Skeletal muscle satellite cell (primary cell): ENCODE results near the gene SLC39A3.
A peak's percentile ranks its signal among the peaks of the same experiment; 100 is the strongest.

Experiments
- H3K27me3 ChIP-seq: 2 replicates; pipeline ENCODE4 v1.7.0; 2013; ENCODE audit warnings: low read length; ENCODE audit not compliant: control insufficient read depth, insufficient read depth
- H3K36me3 ChIP-seq: 2 replicates; pipeline ENCODE4 v1.7.0; 2013; ENCODE audit warnings: mild to moderate bottlenecking, control low read depth, low read length; ENCODE audit not compliant: insufficient read depth
- H3K4me1 ChIP-seq: 2 replicates; pipeline ENCODE4 v1.7.0; 2013; ENCODE audit warnings: low read length; ENCODE audit not compliant: control insufficient read depth, insufficient read depth
- H3K4me2 ChIP-seq: 2 replicates; pipeline ENCODE4 v1.7.0; 2013; ENCODE audit warnings: mild to moderate bottlenecking, low read length
- H3K4me3 ChIP-seq: 2 replicates; pipeline ENCODE4 v1.7.0; 2013; ENCODE audit warnings: low read length
- H3K9ac ChIP-seq: 2 replicates; pipeline ENCODE4 v1.7.0; 2013; ENCODE audit warnings: mild to moderate bottlenecking, low read depth, low read length, moderate library complexity
- H3K9me3 ChIP-seq: replicated peaks from 2 replicates; pipeline ENCODE4 v1.7.0; 2013; ENCODE audit warnings: mild to moderate bottlenecking, control low read depth, low read length

The SLC39A3 gene

DNA sequence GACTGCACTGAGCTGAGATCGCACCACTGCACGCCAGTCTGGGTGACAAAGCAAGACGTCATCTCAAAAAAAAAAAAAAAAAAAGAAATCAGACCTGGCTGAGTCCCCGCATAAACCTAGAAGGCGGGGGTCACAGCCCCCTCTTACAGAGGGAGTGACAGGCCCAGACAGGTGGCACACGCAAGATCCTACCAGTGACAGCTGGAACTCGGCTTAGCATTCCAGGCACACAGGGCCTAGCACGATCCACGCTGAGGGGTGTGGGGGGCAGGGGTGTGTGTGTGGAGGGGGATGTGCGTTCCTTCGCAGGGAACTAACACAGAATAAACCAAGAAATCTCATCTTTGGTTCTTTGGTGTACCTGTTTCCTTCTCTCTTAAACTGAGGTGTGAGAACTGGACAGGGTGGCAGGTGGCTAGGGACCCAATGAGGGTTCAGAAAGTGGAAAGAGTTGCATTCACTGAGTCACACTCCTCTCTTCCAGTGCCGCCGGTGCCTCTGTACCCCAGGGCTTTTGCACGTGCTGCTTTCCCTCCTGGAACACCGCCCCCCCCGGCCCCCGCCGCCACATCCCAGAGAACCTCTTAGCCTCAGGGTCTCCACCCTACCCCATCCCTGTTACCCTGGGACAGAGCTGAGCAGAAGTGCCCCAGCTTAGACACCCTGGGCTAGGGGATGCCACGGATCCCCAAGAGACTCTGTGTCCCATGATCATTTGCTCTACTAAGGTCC lies 38.3 kb upstream of the SLC39A3 start:
- H3K4me3 ChIP-seq = no peak overlapping the region
- H3K27me3 ChIP-seq = no peaks in the 10 kb centered on the region
- H3K4me2 ChIP-seq = peak overlapping the region; percentile 28
- peaks cover 45% of the 10 kb centered on the region for H3K4me1 ChIP-seq
- H3K9ac ChIP-seq = no peak overlapping the region
- peaks cover 3% of the 10 kb centered on the region for H3K36me3 ChIP-seq
- no peaks in the 10 kb centered on the region for H3K9me3 ChIP-seq

DNA sequence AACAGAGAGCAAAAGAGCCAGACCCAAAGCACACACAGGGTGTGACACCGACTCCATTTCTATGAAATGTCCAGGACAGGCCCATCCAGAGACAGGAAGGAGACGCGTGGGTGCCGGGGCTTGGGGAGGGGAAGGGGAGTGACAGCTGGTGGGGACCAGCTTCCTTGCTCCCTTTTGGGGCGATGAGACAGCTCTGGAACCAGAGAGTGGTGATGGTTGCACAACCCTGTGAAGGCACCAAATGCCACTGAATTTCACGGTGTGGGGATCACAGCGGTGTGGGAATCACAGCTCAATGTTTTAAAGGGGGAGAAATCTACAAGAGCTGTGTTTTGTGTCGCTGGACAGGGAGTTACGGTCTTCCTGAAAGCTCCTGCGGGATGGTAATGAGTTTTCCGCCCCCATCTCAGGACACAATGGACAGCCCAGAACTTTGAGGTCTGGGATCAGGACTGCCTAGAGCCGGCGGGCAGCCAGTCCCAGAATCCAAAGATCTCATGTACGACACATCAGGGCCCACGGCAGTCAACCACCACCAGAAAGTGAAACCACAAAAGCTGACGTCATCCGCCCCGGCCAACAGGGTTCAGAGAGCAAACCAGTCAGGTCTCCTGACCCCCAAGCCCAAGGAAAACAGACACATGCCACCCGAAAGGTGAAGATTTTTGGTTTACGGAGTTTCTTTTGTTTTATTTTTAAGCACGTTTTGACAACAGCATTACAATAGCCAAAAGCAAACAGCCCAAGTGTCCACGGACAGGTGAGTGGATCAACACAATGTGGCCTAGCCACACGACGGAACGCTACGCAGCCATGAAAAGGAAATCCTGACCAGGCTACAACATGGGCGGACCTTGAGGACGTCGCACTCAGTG lies 36.0 kb upstream of the SLC39A3 start:
- peak overlapping the region; percentile 79 for H3K9ac ChIP-seq
- H3K4me1 ChIP-seq = peaks cover 46% of the 10 kb centered on the region
- H3K4me3 ChIP-seq = peak overlapping the region; percentile 39
- peaks cover 3% of the 10 kb centered on the region for H3K36me3 ChIP-seq
- H3K9me3 ChIP-seq = no peaks in the 10 kb centered on the region
- H3K4me2 ChIP-seq = peak overlapping the region; percentile 88
- H3K27me3 ChIP-seq = no peaks in the 10 kb centered on the region

DNA sequence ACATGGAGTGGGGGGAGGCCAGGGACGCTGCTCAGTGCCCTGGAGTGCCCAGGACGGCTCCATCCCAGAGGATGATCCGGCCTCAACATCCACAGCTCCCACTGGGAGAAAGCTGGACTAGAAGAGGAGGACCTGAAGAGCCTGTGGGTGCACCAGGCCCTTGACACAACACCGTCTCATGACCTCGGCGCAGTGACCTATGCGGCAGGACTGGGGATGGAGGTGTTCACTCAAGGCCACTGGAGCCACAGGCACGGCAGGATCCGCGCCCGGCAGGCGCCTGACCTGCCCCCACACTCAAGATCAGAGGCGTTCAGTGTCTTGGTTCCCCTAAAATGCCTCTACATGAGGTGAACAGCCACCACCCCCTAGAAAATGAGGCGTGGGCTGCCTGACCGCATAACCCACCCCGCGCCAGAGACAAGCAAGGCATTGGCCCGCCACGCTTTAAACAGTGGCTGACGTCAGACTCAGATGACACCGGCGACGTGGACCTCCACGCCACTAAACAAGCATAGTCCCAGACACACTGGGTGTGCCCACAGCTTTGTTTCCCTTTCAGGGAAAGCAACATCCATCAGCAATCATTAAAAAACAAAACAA lies 35.2 kb upstream of the SLC39A3 start:
- Histone ChIP-seq H3K36me3 (peaks cover 7% of the 10 kb centered on the region), H3K27me3 (no peaks in the 10 kb centered on the region), H3K9me3 (no peaks in the 10 kb centered on the region), H3K9ac (peak overlapping the region; percentile 79), H3K4me1 (peaks cover 54% of the 10 kb centered on the region), H3K4me2 (peak overlapping the region; percentile 88), H3K4me3 (peak overlapping the region; percentile 39)

DNA sequence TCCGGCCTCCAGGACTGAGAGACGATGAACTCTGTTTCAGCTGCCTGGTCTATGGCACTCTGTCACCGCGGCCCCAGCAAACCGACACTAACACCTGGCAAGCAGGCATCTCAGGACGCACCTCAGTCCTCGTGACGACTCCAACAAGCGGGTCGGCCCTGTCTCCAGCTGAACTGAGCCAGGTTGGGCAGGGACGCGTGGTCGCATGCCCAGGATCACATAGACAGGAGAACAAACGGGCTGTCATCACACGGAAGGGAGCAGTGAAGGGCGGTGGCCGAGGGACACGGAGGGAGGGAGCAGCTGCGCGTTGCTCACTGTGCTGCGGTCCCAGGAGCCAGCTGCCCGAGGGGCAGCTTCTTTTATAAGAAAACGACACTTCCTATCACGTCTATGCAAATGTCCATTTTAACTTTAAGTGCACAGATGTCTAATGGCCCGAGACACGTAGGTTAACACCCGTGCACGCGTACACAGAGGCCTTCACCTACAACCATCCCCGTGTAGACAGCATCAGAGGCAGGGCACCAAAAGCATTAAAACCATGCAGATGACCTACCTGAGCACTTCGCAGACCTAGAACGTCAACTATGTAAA lies 34.4 kb upstream of the SLC39A3 start:
- Histone ChIP-seq H3K9ac (no peak overlapping the region), H3K27me3 (no peaks in the 10 kb centered on the region), H3K36me3 (peaks cover 7% of the 10 kb centered on the region), H3K4me2 (peak overlapping the region; percentile 88), H3K4me3 (no peak overlapping the region), H3K9me3 (no peaks in the 10 kb centered on the region), H3K4me1 (peaks cover 53% of the 10 kb centered on the region)

DNA sequence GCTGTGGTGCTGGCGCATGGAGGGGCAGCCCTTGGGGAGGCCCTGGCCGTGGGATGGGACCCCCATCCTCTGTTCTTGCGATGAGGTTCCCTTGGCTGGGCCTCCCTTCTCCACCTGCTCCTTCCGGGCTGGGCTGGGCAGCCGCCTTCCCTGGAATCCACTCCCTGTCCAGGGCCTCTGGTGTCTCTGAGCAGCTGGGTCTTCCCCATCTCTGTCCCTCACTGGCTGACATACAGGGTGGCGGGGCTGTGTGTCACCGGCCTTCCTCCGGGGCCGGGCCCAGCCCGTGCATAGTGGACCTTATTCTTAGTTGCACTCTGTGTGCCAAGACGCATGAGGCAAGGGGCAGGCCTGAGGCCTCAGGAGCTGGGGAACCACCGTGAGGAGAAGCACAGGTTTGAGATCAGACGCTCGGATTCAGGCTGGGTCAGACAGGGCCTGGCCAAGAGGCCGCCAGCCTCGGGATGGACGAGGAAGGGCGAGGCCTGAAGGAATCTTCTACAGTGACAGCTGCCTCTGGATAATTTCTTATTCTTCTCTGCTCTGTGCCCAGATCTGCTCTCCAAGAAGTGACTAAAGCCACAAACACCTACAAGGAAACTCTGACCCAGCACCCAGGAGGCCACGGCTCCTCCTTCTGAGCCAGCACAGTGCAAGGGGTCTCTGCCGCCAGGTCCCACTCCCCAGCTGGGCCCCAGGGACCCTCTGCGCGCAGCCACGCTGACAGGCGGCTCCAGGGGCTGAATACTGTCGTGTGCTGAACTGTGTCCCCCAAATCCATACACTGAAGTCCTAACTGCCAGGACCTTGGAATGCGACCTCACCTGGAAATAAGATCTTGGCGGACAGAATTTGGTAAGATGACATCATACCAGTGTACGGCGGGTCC lies 32.2 kb upstream of the SLC39A3 start:
- H3K36me3 ChIP-seq = peaks cover 18% of the 10 kb centered on the region
- H3K9me3 ChIP-seq = no peaks in the 10 kb centered on the region
- H3K4me2 ChIP-seq = peak overlapping the region; percentile 5
- H3K9ac ChIP-seq = peak overlapping the region; percentile 16
- H3K27me3 ChIP-seq = no peaks in the 10 kb centered on the region
- peaks cover 49% of the 10 kb centered on the region for H3K4me1 ChIP-seq
- no peak overlapping the region for H3K4me3 ChIP-seq

DNA sequence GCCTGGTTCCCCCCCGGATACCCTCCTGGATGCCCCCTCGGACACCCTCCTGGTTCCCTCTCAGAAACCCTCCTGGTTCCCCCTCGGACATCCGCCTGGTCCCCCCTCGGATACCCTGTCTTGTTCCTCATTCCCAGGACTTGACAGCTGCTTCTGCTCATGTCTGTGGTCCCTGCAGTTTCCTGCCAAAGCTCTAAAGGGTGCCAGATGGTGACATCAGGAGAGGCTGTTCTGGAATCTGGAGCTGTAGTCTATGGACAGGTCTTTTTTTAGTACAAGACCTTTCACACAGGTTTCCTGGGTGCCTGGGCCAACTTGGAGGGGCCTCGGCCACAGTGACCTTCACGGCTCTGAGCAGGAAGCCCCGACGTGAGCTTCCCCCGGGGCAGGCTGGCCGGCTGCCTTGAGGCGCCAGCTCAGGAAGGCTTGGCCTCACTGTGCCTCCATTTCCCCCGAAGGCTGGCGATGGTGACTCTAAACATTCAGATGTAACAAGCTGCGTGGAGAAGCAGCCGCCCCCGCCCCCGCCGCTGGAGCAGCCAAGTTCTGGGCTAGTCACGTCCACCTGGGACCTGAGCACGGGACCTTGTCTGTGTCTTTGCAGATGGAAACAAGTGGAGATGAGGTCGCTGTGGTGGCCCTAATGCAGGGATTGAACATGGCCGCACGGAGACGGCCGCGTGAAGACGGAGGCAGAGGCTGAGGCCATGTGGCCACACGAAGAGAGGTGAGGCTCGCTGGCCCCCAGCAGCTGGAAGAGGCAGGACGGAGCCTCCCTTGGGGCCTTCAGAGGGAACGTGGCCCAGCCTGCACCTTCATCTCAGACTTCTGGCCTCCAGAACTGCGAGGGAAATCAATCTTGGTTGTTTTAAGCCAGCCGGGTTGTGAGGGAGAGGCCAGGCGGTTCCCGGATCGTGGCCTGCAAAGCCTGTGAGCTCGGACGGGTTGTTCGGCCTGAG lies 30.5 kb upstream of the SLC39A3 start:
- H3K4me1 ChIP-seq = peaks cover 38% of the 10 kb centered on the region
- no peak overlapping the region for H3K9ac ChIP-seq
- no peaks in the 10 kb centered on the region for H3K9me3 ChIP-seq
- H3K4me2 ChIP-seq = peak overlapping the region; percentile 3
- H3K4me3 ChIP-seq = no peak overlapping the region
- no peaks in the 10 kb centered on the region for H3K27me3 ChIP-seq
- peaks cover 34% of the 10 kb centered on the region for H3K36me3 ChIP-seq

DNA sequence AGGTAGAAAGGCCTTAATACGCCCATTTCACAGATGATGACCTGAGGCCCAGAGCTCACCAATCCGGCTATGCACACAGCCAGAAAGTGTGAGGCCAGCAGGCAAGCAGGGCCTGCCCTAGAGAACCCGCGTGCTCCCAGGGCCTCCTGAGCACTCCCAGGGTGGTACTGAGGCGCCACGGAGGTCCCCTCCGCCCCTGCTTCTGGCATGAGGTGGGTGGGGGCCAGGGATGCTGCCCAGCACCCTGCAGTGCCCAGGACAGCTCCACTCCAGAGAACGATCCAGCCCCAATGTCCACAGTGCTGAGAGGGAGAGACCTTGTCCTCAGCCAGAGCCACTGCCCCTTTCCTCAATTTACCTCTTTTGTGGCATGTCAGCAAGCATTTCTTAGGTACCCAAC lies 29.4 kb upstream of the SLC39A3 start:
- Histone ChIP-seq H3K36me3 (peaks cover 44% of the 10 kb centered on the region), H3K4me3 (no peak overlapping the region), H3K9me3 (no peaks in the 10 kb centered on the region), H3K27me3 (no peaks in the 10 kb centered on the region), H3K4me2 (no peak overlapping the region), H3K9ac (no peak overlapping the region), H3K4me1 (peaks cover 27% of the 10 kb centered on the region)

DNA sequence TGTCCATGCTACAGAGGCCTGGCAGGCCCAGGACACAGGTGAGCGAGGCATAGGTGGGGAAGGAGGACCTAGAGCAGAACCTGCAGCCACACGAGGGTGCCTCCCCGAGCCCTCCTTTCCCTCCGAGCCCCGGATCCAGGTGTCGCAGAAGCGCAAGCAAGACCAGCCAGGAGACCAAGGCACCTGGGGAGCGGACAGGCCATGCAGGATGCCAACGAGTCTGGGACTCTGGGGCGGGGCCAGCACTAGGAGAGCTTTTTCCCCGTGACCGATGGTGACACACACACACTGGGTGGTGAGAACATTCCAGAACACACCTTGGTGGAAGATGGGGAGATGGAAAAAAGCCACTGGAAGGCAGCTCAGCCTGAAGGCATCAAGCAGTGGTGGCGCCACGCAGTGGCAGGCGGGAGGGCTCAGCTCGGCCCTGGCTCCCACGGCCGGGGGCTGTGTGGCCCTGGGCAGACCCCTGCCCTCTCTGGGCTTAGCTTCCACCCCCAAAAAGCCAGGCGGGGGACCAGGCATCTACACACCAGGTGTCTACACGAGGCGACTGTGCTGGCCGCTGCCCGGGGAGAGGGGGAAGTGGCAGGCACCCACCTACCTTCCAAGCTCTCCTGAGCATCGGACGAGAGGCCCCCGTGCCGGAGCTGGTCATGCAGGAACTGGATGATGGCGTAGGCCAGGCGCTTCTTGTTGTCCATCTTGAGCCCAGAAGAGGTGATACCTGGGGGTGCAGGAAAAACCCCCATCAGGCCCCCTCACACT lies 28.7 kb upstream of the SLC39A3 start:
- H3K9me3 ChIP-seq = no peaks in the 10 kb centered on the region
- peaks cover 51% of the 10 kb centered on the region for H3K36me3 ChIP-seq
- no peak overlapping the region for H3K4me2 ChIP-seq
- no peak overlapping the region for H3K4me3 ChIP-seq
- peaks cover 24% of the 10 kb centered on the region for H3K4me1 ChIP-seq
- no peaks in the 10 kb centered on the region for H3K27me3 ChIP-seq
- no peak overlapping the region for H3K9ac ChIP-seq

DNA sequence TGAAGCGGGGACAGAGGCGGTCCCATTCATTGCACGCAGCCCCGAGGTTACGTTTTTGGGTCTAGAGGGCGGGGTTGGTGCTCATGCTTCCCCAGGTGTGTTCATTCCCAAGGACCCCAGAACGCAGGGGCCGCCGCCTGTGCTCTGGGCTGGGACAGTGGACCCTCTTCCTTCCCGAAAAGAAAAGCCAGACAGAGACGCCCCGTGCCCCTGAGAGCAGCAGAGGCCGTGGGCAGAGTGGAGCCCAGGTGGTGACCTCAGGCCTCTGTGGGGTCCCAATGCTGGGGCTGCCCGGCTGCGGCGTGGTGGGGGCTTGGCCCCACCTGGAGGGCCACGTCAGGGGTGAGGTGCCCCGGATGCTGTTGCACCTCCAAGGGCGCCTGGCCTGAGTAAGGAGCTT lies 27.9 kb upstream of the SLC39A3 start:
- Histone ChIP-seq H3K36me3 (peaks cover 60% of the 10 kb centered on the region), H3K9ac (no peak overlapping the region), H3K4me3 (no peak overlapping the region), H3K9me3 (no peaks in the 10 kb centered on the region), H3K27me3 (no peaks in the 10 kb centered on the region), H3K4me1 (peaks cover 24% of the 10 kb centered on the region), H3K4me2 (no peak overlapping the region)
